B cell (primary cell): ENCODE data around the gene SMARCA4. TPM values are rescaled to one million over a fixed set of nuclear protein-coding genes. Genes with fewer than 3 reads are reported as not detected.

Source experiments
- ATAC-seq: fragments of 200-7000 bp; cut with Tn5 transposase; one replicate; pipeline ENCODE4 v1.10.0; 2021; ENCODE audit warnings: low read depth, mild to moderate bottlenecking, moderate number of reproducible peaks, moderate library complexity
- CTCF ChIA-PET: fragments of 350-600 bp; sonication (Branson Sonifier 250); formaldehyde crosslinking; loops from one replicate; lab custom pipeline; 2021; ENCODE audit warnings: antibody characterized with exemption, inconsistent platforms; lab: Charles Lee
- POLR2A ChIA-PET: fragments of 350-600 bp; sonication (Branson Sonifier 250); formaldehyde crosslinking; loops from one replicate; lab custom pipeline; 2021; ENCODE audit warnings: antibody characterized with exemption; lab: Charles Lee
- DNase-seq: peaks from one replicate; pipeline ENCODE4 v3.0.0; 2013
- H2AFZ ChIP-seq: 2 replicates; pipeline ENCODE4 v1.6.1; 2012; ENCODE audit warnings: mild to moderate bottlenecking, low read depth, low read length; ENCODE audit not compliant: insufficient read depth, poor library complexity, severe bottlenecking
- H3K27ac ChIP-seq, 2 donors: 1 replicate in 1 of 2; 2 replicates in 1 of 2; pipeline ENCODE4 v1.5.1; 2012 to 2013; ENCODE audit warnings: low read length in 2 of 2, mild to moderate bottlenecking in 2 of 2, moderate library complexity in 1 of 2
- H3K27me3 ChIP-seq, 4 experiments: fragments of 200-600 bp in 1 of 4; sonication (generic) in 1 of 4; replicated peaks in 1 of 4; 1 replicate in 2 of 4; 2 replicates in 2 of 4; pipeline versions ENCODE4 v1.6.1 to v1.7.0; 2013 to 2016; ENCODE audit warnings: low read length in 3 of 4, mild to moderate bottlenecking in 2 of 4, mixed read lengths in 1 of 4, moderate library complexity in 1 of 4; ENCODE audit not compliant: insufficient read depth in 4 of 4, control insufficient read depth in 3 of 4; ENCODE audit errors: control extremely low read depth in 1 of 4
- H3K36me3 ChIP-seq, 2 experiments: replicated peaks in 1 of 2; 1 replicate in 1 of 2; 2 replicates in 1 of 2; pipeline versions ENCODE4 v1.6.1 to v1.7.1; 2013; ENCODE audit warnings: low read length in 1 of 2; ENCODE audit not compliant: insufficient read depth in 2 of 2, control insufficient read depth in 1 of 2; ENCODE audit errors: control extremely low read depth in 1 of 2, extremely low read depth in 1 of 2
- H3K4me1 ChIP-seq, 2 donors: fragments of 200-600 bp in 1 of 2; sonication (generic) in 1 of 2; 1 replicate in 1 of 2; 2 replicates in 1 of 2; pipeline versions ENCODE4 v1.5.1 to v1.6.1; 2013 to 2017; ENCODE audit warnings: low read length in 2 of 2; ENCODE audit not compliant: control insufficient read depth in 2 of 2, insufficient read depth in 2 of 2
- H3K4me2 ChIP-seq: replicated peaks from 2 replicates; pipeline ENCODE3; 2012; ENCODE audit warnings: mild to moderate bottlenecking, low read depth, low read length; ENCODE audit not compliant: poor library complexity, severe bottlenecking
- H3K4me3 ChIP-seq, 5 experiments: fragments of 200-600 bp in 1 of 5; sonication (generic) in 1 of 5; 1 replicate in 3 of 5; 2 replicates in 2 of 5; pipeline versions ENCODE4 v1.5.1 to v1.7.0; 2011 to 2016; ENCODE audit warnings: low read length in 4 of 5, mild to moderate bottlenecking in 4 of 5, low read depth in 2 of 5, control low read depth in 1 of 5, moderate library complexity in 1 of 5; ENCODE audit not compliant: insufficient read depth in 1 of 5; ENCODE audit errors: control extremely low read depth in 1 of 5, extremely low read depth in 1 of 5
- H3K79me2 ChIP-seq: fragments of 200-600 bp; sonication (generic); one replicate; pipeline ENCODE4 v1.6.0; 2016; ENCODE audit warnings: low read length; ENCODE audit not compliant: control insufficient read depth, insufficient read depth
- H3K9ac ChIP-seq: fragments of 200-600 bp; sonication (generic); 2 replicates; pipeline ENCODE4 v1.6.1; 2017; ENCODE audit warnings: mild to moderate bottlenecking, low read length, moderate library complexity
- H3K9me3 ChIP-seq, 3 donors: one replicate each; pipeline versions ENCODE4 v1.6.1 to v1.7.1; 2013; ENCODE audit warnings: low read length in 2 of 3; ENCODE audit not compliant: control insufficient read depth in 2 of 3, insufficient read depth in 1 of 3; ENCODE audit errors: control extremely low read depth in 1 of 3
- H4K20me1 ChIP-seq: 2 replicates; pipeline ENCODE4 v1.6.0; 2012; ENCODE audit warnings: mild to moderate bottlenecking, low read length; ENCODE audit not compliant: insufficient read depth, control insufficient read depth, poor library complexity, severe bottlenecking
- H3K27ac Mint-ChIP-seq: one replicate; pipeline ENCODE4 v1.8.0; 2021; ENCODE audit warnings: mixed read lengths
- H3K27me3 Mint-ChIP-seq: one replicate; pipeline ENCODE4 v1.8.0; 2021; ENCODE audit warnings: mixed read lengths
- H3K4me1 Mint-ChIP-seq: one replicate; pipeline ENCODE4 v1.8.0; 2021; ENCODE audit warnings: mixed read lengths
- H3K4me3 Mint-ChIP-seq: one replicate; pipeline ENCODE4 v1.8.0; 2021; ENCODE audit warnings: mixed read lengths
- H3K9me3 Mint-ChIP-seq: one replicate; pipeline ENCODE4 v1.8.0; 2022; ENCODE audit warnings: mixed read lengths; ENCODE audit not compliant: insufficient read depth
- EZH2 ChIP-seq: IDR thresholded peaks from 2 replicates; pipeline ENCODE4 v1.6.1; 2012; ENCODE audit warnings: borderline replicate concordance, low read depth, mild to moderate bottlenecking, moderate library complexity, low read length; ENCODE audit not compliant: insufficient read depth, poor library complexity, severe bottlenecking
- WGBS: methylation state at CpG from one replicate; pipeline ENCODE4 v1.1.5; 2013; ENCODE audit warnings: missing lambda C conversion rate; ENCODE audit not compliant: insufficient coverage; 5-methylcytosine and 5-hydroxymethylcytosine counted together
- intact Hi-C: fragments of 100-400 bp; cut with micrococcal nuclease; formaldehyde crosslinking; loops from one replicate; pipeline ENCODE4 v1.10.0; 2022
- polyA plus RNA-seq: library from polyadenylated mRNA; depleted of rRNA; stranded (reverse); fragments of >200 nt; gene quantifications from 2 replicates; pipeline ENCODE4 v1.2.3, GENCODE V29; 2012
- total RNA-seq, 2 donors: library from RNA; stranded (reverse); fragments of 120-200 nt in 1 of 2; gene quantifications; 1 replicate in 1 of 2; 2 replicates in 1 of 2; pipeline versions ENCODE4 v1.2.3 to v1.2.4, GENCODE V29; 2013 to 2022
- TF ChIP-seq, protein P1 (sequence below): fragments of 200-600 bp; IDR thresholded peaks from one replicate; pipeline ENCODE4 v1.8.0; 2022; ENCODE audit warnings: antibody characterized with exemption, mild to moderate bottlenecking

Gene SMARCA4
- total and polyA plus RNA-seq, 2 donors (not counting 1 experiment from before 2014, with no cell fraction given): 49.7 to 82.3 TPM

DNA sequence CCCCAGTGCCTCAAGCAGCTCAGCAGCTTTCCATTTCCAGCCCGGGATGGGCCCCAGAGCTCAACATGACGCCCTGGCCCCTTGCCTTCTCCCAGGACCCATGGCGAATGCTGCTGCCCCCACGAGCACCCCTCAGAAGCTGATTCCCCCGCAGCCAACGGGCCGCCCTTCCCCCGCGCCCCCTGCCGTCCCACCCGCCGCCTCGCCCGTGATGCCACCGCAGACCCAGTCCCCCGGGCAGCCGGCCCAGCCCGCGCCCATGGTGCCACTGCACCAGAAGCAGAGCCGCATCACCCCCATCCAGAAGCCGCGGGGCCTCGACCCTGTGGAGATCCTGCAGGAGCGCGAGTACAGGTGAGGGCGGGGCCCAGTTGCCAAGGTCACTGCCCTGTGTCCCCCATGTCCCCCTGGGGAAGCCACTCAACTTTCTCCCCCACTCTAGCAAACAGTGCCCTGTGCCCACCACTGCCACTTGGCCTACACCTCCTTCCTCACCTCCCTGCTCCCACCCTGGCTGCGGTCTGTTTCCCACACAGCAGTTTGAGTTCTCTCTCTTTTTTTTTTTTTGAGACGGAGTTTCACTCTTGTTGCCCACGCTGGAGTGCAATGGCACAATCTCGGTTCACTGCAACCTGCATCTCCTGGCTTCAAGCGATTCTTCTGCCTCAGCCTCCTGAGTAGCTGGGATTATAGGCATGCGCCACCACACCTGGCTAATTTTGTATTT is 26.9 kb downstream of the SMARCA4 start:
- Histone ChIP-seq H3K4me1 (no peaks in the 10 kb centered on the region), H3K27me3 (no peaks in the 10 kb centered on the region), H3K36me3 (peaks cover 1 to 65% of the 10 kb centered on the region in 2 experiments), H4K20me1 (peaks cover 28% of the 10 kb centered on the region), H3K9me3 (peaks cover 0 to 4% (median 0%) of the 10 kb centered on the region in 3 donors), H3K79me2 (peaks cover 19% of the 10 kb centered on the region), H3K27ac (no peak overlapping the region), H3K9ac (no peak overlapping the region), H3K4me3 (no peak overlapping the region), H3K4me2 (no peak overlapping the region), H2AFZ (no peak overlapping the region)
- no peaks in the 10 kb centered on the region for H3K9me3 Mint-ChIP-seq
- H3K27me3 Mint-ChIP-seq: no peaks in the 10 kb centered on the region
- no peak overlapping the region for H3K27ac Mint-ChIP-seq
- intact Hi-C loops: no loop called here
- POLR2A ChIA-PET: no interaction called here
- no peak for ATAC-seq
- DNase-seq: no peak
- no peaks in the 10 kb centered on the region for H3K4me1 Mint-ChIP-seq
- no peak overlapping the region for H3K4me3 Mint-ChIP-seq
- 98% methylated on average over 28 of the region's 32 CpGs for WGBS
- CTCF ChIA-PET: no interaction called here
- no peak for TF ChIP-seq EZH2
- TF ChIP-seq, protein P1, sequence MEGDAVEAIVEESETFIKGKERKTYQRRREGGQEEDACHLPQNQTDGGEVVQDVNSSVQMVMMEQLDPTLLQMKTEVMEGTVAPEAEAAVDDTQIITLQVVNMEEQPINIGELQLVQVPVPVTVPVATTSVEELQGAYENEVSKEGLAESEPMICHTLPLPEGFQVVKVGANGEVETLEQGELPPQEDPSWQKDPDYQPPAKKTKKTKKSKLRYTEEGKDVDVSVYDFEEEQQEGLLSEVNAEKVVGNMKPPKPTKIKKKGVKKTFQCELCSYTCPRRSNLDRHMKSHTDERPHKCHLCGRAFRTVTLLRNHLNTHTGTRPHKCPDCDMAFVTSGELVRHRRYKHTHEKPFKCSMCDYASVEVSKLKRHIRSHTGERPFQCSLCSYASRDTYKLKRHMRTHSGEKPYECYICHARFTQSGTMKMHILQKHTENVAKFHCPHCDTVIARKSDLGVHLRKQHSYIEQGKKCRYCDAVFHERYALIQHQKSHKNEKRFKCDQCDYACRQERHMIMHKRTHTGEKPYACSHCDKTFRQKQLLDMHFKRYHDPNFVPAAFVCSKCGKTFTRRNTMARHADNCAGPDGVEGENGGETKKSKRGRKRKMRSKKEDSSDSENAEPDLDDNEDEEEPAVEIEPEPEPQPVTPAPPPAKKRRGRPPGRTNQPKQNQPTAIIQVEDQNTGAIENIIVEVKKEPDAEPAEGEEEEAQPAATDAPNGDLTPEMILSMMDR: no peak

DNA sequence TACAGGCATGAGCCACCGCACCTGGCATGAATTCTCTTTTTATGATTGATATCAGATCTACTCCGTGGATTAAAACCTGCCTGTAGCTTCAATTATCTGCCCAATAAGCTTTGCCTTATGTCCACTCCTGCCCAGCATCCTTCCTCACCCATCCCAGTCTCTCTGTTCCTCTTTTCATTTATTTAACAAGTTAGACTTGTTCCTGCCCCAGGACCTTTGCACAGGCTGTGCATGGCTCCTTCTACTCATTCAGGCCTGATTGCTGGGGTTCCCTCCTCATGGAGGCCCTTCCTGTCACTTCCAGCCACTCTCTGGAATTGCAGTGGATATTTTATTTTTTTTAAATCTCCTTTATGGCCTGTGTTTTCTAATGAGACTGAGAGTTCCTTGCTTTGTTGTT is 27.6 kb downstream of the SMARCA4 start:
- no peaks in the 10 kb centered on the region for H3K27me3 ChIP-seq
- no peak overlapping the region for H3K9ac ChIP-seq
- no peak for ATAC-seq
- H3K4me2 ChIP-seq: no peak overlapping the region
- Mint-ChIP-seq H3K27me3 (no peaks in the 10 kb centered on the region), H3K4me3 (no peak overlapping the region), H3K4me1 (no peaks in the 10 kb centered on the region), H3K9me3 (no peaks in the 10 kb centered on the region), H3K27ac (no peak overlapping the region)
- peaks cover 13% of the 10 kb centered on the region for H3K79me2 ChIP-seq
- peaks cover 1 to 65% of the 10 kb centered on the region in 2 experiments for H3K36me3 ChIP-seq
- DNase-seq: no peak
- POLR2A ChIA-PET: no interaction called here
- H3K4me1 ChIP-seq: no peaks in the 10 kb centered on the region
- peaks cover 0 to 4% (median 0%) of the 10 kb centered on the region in 3 donors for H3K9me3 ChIP-seq
- no peak overlapping the region for H3K4me3 ChIP-seq
- 100% methylated on average over 2 of the region's 2 CpGs for WGBS
- TF ChIP-seq, protein P1: no peak
- no peak for TF ChIP-seq EZH2
- H3K27ac ChIP-seq: no peak overlapping the region
- H2AFZ ChIP-seq: no peak overlapping the region
- H4K20me1 ChIP-seq: peaks cover 25% of the 10 kb centered on the region
- intact Hi-C loops: no loop called here
- CTCF ChIA-PET: no interaction called here
